T-helper 22 cell (primary cell): ENCODE measurements around the gene TSPAN15.

ENCODE experiments used
- DNase-seq: peaks from one replicate; pipeline ENCODE4 v3.0.0-alpha.2; 2020; ENCODE audit warnings: low read depth

The TSPAN15 gene

DNA sequence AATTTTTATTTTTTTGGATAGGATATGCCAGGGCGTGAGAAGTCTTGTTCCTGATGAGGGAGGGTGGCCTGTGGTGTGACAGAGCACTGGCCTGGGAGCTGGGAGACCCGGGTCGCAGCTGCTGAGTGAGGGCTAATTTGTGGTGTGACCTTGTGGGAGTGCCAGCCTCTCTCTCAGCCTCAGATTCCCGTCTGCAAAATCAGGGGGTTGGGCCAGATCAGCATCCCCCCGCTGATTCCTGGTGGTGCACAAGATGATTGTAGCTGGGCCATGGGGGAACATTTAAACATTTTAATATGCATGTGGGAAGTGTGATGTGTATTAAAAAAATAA lies 14.9 kb downstream of the TSPAN15 start:
- no peak for DNase-seq

DNA sequence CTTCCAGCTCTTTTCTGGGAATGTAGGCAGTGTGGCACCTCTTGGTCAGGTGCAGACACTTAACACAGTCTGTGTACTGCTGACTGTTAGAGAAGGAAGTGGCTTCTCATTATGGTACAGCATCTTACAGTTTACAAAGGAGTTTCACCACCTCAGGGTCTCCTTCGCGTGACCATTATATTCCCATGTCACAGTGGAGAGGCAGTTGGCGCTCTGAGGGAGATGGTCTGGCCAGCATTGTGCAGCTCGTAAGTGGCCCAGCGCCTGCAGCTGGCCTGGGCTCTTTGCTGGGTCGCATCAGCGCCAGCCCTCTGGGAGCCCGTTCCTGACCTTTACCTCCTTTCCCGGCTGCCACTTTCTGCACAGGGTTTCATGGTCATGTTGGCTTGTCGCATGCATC lies 15.4 kb downstream of the TSPAN15 start:
- DNase-seq = no peak

DNA sequence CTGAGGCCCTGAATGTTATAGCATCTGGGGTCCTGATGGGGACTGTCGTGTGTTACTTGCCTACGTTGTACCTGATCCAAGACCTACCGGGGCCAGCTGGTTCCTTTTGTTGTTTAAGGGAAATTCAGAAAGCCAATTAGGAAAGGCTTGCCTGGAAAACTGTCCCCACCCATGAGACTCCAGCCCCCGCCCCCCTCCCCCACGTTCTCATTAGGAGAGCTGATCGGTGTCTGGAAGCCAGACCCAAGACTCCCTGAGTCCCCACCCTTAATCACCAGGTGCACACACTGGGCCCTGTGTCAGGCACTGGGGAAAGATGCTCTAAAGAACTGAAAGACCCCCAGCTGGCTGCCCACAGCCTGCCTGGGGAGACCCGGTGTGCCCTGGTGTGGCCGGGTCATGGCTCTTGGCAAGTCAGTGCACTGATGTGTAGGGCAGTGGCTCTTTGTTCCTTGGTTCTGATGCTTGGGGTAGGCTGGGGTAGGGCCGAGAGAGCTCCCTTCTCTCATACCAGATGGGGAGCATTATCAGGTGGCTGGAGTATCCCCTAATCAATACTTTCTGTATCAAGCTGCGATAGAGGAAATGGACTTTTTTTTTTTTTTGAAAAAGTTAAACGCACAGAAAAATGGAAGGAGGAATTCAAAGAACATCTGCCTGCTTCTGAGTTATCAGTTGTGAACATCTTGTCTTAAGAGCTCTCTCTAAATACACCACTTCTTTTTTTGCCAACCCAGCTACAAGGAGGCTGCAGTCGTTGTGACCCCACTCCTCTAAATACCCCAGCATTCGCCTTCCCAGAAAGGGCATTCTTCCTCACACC lies 16.9 kb downstream of the TSPAN15 start:
- no peak for DNase-seq

DNA sequence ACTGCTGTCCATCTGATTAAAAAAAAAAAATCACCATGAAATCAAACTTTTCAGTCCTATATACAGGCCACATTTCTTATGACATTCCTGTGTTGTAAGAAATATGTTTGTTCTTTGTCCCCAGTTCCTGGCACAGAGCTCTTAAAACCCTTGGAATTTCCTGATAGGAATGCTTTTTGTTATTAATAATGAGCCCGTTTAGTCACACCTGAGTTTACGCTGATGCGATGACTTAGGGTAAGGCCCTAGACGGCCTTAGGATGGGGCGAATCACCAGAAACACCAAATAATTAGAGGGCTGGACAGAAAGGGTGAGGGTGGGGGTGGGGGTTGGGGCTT lies 17.5 kb downstream of the TSPAN15 start:
- DNase-seq = no peak

DNA sequence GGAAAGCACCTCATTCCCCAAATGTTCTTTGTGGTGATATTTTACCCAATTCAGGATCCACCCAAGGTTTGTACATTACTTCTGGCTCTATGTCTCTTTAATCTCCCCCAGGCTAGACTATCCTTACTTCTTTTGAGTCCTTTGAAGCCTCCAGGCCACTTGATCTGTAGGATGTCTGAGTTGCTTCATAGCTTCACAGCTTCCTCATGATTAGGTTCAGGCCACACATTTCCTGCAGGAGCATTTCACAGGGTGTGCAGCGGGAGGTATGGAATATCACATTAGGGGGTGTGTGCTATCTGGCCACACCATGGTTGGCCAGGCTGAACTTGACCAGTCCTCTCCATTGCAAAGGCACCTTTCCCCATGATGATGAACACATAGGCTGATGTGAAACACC lies 18.7 kb downstream of the TSPAN15 start:
- no peak for DNase-seq

DNA sequence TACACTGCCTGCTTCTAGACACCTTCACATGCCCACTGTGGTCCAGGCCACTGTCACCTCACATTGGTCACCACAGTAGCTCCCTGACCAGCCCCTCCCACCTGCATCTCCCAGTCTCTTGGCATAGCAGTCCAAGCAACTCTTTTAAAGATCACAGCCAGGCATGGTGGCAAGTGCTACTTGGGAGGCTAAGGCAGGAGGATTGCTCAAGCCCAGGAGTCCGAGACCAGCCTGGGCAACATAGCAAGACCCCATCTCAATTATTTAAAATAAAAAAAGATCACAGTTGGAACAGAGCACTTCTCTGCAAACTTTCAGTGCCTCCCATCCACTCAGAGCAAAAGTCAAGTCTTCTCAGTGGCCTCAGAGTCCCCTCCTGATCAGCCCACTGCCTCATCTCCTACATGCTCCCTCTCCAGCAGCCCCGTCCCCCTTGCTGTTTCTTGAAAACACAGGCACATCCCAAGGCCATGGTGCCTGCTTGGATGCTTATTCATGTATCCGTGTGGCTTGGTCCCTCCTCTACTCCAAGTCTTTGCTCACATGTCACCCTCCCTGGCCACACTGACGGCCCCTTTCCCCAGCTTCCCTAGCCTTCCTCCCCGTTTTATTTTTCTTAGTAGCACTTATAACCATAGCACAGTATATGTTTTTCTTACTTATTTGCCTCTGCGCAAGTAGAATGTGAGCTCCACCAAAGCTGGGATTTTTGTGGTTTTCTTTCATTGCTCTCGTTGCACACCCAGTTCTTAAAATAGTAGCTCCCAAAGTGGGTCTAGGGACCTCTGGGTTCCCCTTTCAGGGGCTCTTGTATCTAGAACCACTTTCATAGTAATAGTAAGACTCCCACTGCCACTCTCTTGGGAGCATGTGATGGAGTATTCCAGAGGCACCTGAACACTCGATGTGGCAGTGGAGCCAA lies 19.5 kb downstream of the TSPAN15 start:
- no peak for DNase-seq

DNA sequence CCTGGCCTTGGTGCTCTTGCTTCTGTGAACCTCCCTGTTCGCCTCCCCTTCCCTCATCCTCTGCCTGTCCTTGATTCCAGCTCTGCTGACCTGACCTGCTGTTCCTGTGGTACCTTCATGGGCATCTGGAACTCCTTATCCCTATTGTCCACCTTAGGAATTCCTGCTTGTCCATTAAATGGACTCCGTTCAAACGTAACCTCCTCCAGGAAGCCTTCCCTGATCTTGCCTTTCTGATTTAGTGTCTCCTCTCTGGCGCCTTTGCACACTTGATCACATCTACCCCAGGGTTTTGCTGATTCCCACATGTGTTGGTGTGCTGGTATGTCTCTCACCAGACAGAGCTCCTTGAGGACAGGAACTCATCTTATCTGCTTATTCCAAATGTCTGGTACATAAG lies 20.9 kb downstream of the TSPAN15 start:
- no peak for DNase-seq

DNA sequence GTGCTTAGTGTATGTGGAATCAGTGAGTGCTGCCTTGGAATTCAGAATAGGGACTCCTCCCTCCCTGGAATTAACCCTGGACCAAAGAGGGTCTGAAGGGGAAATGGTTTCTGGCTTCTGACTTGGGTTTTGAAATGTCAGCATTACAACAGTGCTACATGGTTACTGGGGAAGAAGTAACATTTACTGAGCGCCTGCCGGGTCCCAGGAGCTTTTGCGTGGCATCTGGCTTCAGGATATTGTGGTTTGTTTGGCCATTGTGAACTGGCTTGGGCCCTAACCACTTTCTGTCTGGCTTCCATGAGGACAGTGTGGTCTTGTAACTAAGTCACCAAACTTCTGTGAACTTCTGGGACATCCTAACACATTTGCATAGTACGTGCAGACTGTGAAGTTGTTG lies 21.3 kb downstream of the TSPAN15 start:
- no peak for DNase-seq

DNA sequence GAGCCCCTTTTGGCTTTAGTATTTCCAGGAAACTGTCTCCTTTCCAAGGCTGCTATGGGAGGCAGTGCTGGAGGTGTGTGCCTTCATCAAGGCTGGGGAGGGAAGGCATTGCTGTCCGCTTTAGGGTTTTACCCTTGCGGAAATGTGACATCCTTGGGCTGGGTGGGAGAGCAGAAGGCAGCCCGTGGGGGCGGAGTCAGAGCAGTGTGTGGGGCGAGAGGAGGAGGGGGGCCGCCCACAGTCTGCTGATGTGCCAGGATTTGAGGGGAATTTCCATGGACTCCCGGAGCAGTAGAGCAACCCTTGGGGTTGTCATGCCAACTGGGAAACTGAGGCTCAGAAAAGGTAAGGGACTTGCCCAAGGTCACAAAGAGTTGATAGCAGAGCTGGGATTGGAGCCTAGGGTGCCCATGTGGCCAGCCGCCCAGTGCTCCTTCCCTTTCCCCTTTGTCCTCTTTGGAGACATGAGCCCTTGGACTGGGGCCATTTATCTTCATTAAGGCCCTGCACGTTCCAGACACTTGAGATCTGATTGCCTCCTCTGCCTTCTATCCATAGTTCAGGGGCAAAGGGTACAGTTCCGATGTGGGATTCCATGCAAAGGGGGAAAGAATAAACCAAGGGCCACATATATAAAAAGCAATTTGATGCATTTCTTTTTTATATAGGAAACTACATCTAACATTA lies 22.2 kb downstream of the TSPAN15 start:
- DNase-seq = no peak

DNA sequence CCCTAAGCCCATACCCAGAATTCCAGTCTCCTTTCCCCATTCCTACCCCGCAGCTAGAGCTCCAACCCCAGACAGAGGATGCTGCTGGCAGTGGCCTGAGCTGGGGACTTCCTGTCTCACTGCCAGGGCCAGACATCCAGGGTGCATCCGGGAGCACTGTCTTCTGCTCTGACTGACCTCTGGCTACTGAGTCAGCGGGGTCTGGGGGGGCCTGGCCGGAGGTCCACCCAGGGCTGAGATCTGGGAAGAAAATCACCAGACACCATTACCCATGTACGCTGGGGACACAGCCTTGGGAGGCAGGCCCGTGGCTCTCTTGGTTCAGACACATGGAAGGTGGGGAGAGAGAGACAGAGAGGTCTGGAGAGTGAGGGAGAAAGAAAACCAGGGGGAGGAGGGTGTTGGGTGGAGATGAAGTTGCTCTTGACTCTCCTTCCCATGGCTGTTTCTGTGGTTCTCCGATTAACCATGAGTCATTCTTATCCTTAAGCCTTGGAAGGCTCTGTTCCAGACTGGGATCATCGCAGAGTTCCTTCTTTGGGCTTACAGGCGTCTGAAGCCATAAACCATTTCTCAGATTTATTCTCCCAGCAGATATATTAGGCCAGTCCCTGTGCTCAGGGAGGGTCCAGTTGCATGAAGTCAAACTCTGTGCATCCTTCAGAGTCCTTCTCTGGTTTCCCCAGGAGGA lies 23.6 kb downstream of the TSPAN15 start:
- DNase-seq = no peak

DNA sequence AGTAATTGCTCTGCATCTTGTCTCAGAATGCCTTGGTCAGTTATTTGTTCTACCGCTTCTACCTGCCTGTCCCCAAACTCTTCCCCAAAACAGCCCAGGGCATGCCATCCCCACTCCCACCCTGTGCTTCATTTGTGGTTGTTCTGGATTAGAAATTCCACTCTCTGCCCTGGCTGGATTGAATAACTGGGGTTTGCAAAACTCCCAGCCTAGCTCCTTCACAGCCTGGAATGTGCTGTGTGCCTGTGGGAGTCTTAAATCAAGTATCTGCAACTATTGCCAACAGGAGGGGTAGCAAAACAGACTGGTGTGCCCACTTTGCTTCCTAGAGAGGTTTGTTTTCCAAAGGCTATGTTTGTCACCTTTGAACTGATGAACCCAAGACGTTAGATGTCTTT lies 24.2 kb downstream of the TSPAN15 start:
- DNase-seq = no peak

DNA sequence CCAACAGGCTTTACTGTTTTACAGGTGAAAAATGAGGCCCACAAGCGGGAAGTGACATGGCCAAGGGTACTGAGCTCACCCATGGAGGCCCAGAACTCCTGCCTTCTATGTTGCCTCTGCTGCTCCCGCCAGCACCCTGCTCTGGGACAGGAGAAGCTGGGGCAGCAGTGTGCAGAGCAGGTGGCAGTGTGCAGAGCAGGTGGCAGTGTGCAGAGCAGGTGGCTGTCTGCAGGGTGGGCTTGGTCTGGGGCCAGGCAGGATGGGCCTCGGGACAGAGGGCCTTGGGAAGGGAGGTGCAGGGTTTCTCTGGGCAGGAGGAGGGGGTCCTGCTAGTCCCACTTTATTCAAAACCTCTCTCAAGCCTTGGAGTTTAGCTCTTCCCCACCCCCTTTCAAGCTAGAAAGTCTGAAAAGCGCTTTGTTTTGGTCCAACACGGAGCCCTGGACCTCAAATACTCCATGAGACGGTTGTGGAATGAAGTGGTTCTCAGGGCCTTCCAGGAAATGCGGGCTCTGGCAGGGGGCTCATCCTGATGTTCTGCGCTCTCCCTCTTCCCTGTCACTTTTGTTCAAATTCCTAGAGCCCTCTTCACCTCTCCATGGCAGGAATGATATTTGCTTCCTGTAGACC lies 26.8 kb downstream of the TSPAN15 start:
- DNase-seq = no peak

DNA sequence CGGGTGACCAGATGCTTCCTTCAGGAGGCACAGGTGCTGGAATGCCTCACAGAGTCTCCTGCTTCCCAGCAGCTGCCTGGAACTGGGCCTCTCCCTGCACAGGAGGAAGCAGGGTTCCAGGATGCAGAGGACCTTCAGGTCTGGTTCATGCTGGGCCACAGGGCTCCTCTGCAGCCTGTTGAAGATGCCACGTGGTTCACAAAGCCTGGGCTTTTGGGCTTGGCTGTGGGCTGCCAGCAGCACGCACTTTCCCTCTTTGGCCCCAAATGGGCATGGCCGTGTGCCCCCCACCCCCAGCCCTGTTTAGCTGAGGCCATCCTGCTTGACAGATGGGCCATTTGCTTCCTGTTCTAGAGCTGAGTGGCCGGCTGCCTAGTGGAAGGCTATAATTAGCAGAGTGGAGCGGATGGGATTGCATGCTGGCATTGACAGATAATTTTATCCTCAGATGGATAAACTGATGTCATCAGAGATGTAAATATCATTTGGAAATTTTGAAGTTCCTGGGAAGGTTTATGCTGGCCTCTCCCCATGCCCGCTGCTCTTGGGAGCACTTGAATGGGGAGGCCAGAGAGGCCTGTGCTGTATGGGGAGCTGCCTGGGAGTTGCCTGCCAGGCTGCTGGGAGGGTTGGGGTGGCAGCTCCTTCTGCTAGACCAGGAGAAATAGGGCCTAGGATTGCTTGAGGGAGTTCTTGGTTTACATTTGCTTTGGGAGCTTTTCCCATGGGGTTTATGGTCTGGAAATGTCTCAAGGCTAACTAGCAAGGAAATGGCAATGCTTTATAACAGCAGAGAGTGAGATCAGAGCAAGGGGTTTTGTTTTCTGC lies 28.2 kb downstream of the TSPAN15 start:
- DNase-seq = no peak

DNA sequence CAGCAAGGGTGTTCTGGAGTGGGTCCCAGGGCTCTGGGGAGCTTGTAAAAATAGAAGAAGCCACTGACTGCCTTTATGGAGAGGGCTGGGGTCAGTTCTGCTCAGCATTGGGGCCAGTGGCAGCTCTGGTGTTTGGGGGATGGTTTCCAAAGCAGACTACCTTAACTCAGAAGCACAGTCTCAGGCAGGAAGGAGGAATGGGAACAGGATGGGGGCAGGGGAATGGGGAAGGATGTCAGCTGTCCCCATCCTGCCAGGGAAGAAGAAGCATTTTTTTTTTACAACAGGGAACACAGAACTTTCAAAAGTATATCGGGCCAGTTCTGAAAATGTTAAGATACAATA lies 28.8 kb downstream of the TSPAN15 start:
- DNase-seq = no peak

DNA sequence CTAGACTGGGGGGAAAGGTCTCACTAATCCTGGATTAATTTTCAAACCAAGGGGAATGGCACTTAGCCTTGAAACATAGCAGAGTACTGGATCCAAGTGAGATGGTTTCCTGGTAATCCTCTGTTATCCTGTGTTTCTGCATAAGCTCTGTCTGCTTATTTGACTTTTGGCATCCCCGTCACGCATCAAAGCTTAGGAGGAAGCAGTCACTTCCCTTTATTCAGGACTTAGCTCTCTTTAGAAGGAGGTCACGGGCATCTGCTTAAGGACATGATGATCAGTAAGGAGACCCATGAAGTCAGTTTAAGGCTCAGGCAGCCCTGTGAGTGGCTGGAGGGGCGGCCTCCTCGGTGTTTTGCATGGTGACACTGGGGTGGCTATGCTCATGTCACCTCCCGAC lies 30.0 kb downstream of the TSPAN15 start:
- DNase-seq = no peak

DNA sequence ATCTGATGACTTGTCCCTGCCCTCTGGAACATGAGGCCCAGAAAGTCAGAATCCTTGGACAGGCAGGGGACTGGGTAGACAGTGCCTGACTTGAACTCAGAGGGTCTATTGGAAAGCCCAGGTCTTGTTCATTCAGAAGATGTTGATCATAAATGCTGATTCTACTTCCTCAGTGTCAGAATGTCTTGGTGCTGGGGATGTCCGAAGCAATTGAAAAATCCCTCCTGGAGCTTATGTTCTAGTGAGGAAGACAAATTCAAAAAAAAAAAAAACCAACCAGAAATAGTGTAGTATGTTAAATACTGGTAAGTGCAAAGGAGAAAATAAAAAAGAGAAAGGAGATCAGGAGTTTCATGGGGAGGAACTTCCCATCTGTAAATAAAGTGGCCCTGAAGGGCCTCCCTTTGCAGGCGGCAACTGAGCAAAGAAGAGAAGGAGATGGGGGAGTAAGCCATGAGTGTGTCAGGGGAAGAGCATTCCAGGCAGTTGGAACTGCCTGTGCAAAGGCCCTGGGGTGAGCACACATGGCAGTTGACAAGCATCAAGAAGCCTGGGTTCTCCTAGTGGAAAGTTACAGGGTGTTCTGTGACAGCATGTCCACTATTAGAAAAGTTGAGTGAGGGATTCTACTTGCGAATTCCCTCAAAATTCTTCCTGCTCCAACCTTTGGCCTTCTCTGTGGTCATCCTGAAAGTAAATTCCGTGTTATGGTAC lies 30.7 kb downstream of the TSPAN15 start:
- DNase-seq = no peak

DNA sequence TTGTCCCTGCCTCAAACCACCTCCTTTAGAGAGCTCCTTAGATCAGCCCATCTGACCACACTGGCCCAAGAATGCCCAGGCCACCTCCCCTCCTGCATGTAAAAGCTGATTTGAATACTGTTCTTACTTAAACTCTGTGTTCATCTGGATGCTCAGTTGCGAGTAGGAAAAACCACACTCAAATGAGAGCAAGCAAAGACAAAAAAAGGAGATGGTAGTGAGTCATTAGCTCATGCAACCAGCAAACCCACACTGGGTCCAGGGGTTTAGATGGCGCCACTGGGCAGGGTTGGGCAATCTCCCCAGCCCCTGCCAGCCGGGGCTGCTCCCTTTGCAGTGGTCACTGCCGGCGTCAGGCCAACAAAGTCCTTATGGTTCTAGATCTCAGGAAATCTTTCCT lies 32.7 kb downstream of the TSPAN15 start:
- no peak for DNase-seq

DNA sequence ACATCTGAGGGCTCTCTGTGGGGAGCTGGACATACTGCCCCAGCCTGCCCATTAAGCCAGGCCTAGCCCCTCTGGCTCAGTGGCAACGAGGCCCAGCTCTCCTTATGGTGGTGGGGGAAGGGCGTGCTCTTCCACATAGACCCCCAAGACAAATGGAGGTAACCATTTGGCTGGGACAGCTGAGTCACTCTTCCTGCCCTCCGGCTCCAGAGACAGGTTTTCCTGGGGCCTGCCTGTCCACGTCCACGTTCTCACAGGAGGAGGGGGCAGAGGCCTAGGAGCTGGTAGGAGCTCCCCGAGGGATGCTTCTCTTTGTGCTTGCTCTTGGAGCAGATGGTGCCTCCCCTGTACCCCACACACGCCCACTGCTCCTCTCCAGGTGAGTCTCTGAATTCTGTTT lies 33.5 kb downstream of the TSPAN15 start:
- no peak for DNase-seq

DNA sequence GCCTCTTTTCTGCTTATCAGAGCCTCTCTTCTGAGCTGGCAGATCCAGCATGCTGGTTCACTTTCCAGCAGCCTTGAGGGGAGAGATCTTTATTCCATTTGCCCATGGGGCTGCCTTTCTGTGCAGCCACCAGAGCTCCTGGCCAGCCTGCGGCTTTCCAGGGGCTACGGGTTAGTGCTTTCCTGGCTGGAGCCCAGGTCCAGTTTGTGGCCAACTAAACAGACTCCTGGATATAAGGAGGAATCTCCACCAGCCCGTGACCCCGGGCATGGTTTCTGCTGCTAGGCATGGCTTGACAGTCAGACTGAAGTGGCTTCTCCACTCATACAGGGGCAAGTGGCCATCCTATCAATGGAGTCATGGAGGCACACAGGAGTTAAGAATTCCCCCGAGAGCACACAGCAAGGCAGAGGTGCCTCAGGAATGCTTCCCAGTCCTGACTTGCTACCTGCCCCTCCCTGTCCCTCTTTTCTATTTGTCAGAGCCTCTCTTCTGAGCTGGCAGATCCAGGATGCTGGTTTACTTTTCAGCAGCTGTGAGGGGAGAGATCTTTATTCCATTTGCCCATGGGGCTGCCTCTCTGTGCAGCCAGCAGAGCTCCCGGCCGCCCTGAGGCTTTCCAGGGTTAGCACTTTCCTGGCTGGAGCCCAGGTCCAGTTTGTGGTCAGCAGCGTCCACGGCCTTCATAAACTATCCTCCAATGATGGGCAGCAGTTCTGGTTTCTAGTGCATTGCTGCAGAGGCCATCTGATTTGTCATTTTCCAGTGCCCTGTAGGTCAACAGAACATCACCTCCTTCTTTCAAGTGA lies 35.9 kb downstream of the TSPAN15 start:
- DNase-seq = no peak
